ENCODE results near the gene RAI2.
"Not testable (repeated sequence)": the region's sequence is repeated elsewhere in the genome, so short reads cannot be mapped to it uniquely, and the experiment has no call there.

The RAI2 gene

GRCh38 chrX:17786554-17787347 lies 74.3 kb downstream of the RAI2 start:
- not testable (repeated sequence) for DNase-seq (ENCODE audit: low read depth in 2 of 2)

GRCh38 chrX:17779434-17779833 lies 81.7 kb downstream of the RAI2 start:
- no peak for DNase-seq (ENCODE audit: low read depth in 2 of 2)

GRCh38 chrX:17778997-17779396 lies 82.1 kb downstream of the RAI2 start:
- DNase-seq (ENCODE audit: low read depth in 2 of 2), result no peak

GRCh38 chrX:17774053-17774452 lies 87.0 kb downstream of the RAI2 start:
- DNase-seq (ENCODE audit: low read depth in 2 of 2), result no peak

- DNase-seq (ENCODE audit: low read depth in 2 of 2), result no peak
Measured at GRCh38 chrX:17773221-17773876, 87.7 kb downstream of the RAI2 start.

- DNase-seq (ENCODE audit: low read depth in 2 of 2), result no peak
Measured at GRCh38 chrX:17769701-17770269, 91.3 kb downstream of the RAI2 start.

- no peak for DNase-seq (ENCODE audit: low read depth in 2 of 2)
Measured at GRCh38 chrX:17768997-17769396, 92.1 kb downstream of the RAI2 start.

- no peak for DNase-seq (ENCODE audit: low read depth in 2 of 2)
Measured at GRCh38 chrX:17767734-17768133, 93.4 kb downstream of the RAI2 start.

GRCh38 chrX:17759990-17760389 lies 101.1 kb downstream of the RAI2 start:
- DNase-seq (ENCODE audit: low read depth in 2 of 2), result no peak

GRCh38 chrX:17758382-17758781 lies 102.7 kb downstream of the RAI2 start:
- DNase-seq (ENCODE audit: low read depth in 2 of 2), result no peak

GRCh38 chrX:17750436-17750835 lies 110.7 kb downstream of the RAI2 start:
- DNase-seq (ENCODE audit: low read depth in 2 of 2), result no peak

All from fibroblast of skin of left biceps (primary cell).